ENCODE results near the gene CCDC122.

CCDC122 gene

DNA sequence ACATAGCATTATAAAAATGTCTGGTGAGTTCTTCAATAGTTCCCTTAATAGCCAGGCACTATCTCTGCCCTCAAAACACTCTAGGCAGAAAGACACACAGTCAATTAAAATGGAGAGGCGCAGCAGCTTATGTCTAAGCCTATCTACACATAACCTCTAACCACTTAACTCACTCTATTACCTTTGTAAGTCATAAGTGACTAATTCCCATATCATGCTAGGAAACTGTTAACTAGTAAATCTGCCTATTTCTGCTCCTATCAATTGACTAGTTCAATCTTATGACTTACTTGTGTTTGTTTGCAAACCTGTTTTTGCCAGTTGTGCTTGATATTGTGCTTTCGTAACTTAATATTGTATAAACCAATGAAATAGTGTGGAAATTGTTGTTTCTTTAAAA lies 3.2 kb downstream of the CCDC122 start:
- DNase-seq = no peak

GRCh38 chr13:43874504-43875092 lies 4.9 kb downstream of the CCDC122 start:
- peak; percentile 38 for DNase-seq

DNA sequence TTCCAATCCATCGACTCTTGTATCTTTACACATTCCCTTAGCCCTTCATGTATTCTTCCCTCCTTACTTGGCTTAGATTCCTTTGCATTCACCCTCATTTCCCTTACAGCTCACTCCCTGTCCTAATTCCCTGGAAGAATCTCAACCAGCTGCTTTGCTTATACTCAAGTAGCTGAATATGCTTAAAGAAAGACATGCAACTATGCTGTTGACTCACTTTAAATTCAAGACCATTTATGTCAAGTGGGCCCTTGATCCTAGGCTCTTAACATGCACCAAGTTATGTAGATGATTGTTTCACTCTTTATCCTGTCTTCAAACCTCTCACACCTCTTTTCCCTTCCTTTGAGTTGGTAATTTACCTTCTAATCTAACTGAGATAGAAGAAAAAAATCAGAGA lies 7.4 kb downstream of the CCDC122 start:
- no peak for DNase-seq

GRCh38 chr13:43865892-43866291 lies 13.6 kb downstream of the CCDC122 start:
- peak; percentile 80 for DNase-seq

DNA sequence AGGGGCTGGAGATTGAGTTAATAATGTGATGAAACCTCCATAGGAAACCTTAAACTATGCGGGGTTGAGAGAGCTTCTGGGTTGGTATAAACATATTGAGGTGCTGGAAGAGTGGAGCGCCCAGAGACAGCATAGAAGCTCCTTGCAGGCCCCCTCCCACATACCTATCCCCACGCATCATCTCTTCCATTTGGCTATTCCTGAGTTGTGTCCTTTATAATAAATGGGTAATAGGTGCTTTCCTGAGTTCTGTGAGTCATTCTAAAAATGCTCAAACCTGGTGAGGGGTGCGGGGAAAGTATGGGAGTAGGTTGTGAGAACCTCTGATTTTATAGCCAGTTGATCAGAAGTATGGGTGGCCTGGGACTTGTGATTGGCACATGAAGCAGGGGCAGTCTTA lies 14.6 kb downstream of the CCDC122 start:
- DNase-seq = no peak

GRCh38 chr13:43861863-43862262 lies 17.7 kb downstream of the CCDC122 start:
- peak; percentile 36 for DNase-seq

DNA sequence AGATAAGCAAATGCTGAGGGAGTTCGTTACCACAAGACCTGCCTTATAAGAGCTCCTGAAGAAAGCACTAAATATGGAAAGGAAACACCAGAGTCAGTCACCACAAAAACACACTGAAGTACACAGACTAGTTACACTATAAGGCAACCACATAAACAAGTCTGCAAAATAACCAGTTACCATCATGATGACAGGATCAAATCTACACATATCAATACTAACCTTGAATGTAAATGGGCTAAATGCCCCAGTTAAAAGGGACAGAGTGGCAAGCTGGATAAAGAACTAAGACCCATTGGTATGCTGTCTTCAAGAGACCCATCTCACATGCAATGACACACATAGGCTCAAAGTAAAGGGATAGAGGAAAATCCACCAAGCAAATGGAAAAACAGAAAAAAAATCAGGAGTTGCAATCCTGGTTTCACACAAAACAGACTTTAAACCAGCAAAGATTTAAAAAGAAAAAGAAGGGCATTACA lies 26.6 kb downstream of the CCDC122 start:
- no peak for DNase-seq

- DNase-seq = no peak
Measured at GRCh38 chr13:43850873-43851272, 28.7 kb downstream of the CCDC122 start.

- peak; percentile 54 for DNase-seq
Measured at GRCh38 chr13:43848001-43848649, 31.4 kb downstream of the CCDC122 start.

DNA sequence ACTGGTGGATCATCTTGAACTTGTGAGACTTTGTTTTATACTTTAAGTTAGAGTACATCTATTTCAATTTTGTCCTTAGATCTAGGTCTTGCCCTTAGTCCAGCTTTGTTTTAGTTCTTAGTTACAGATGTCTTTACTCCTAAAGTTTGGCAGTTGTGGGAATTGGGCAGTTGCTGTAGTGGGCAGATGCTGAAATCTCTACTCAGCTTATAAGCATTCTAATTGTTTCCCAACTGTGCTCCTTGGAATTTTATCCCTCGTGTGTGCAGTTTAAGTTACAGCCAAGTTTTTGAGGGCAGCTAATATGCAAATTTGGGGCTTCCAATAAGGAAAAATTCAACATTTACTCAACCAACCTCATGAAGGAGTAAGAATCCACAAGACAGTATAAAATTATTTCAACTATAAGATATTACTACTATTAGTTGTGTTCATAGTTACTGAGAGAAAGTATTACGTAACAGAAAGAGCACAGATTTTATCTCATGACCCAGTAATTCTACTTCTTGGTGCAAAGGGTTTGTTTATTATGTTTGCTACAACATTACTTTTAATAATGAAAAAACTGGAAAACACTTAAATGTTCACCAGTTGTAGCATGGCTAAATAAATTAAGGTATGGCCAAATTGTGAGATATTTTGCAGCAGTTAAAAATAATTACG lies 32.9 kb downstream of the CCDC122 start:
- DNase-seq = peak; percentile 42

DNA sequence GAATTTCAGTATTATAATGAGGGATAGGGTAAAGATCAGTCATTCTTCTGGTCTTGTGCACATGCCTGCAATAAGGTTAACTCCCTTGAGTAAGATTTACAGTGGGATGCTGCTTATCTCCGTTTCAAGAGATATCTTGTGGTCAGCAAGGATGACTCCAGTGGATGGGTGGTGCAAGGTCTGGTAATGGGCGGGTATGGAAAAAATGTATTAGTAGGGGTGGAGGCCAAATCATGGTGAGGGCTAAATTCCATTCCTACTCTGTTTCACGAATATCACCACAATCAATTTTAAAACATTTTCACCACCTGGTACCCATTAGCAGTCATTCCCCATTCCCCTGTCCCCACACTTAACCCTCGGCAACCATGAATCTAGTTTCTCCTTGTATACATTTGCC lies 40.6 kb downstream of the CCDC122 start:
- DNase-seq = peak; percentile 79

DNA sequence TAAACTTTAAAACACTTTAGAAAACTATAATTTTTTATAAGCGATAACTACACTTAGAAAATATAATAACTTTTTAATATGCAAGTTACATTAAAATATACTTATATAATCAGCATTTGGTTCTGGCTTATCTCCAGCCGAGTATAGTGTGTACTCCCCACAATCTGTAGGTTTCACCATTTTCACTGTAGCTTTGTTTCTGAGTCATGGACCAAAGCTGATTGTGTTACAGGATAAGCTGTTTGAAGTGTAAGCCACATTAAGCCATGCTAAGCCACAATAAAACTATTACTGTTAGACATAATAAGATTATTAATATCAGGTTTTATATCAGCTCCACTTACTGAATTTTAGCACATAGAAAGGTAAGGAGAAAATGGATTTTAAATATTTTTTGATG lies 43.8 kb downstream of the CCDC122 start:
- peak; percentile 19 for DNase-seq

- DNase-seq = peak; percentile 69
Measured at GRCh38 chr13:43831088-43831487, 48.5 kb downstream of the CCDC122 start.

- DNase-seq = peak; percentile 82
Measured at GRCh38 chr13:43830497-43830881, 49.1 kb downstream of the CCDC122 start.

DNA sequence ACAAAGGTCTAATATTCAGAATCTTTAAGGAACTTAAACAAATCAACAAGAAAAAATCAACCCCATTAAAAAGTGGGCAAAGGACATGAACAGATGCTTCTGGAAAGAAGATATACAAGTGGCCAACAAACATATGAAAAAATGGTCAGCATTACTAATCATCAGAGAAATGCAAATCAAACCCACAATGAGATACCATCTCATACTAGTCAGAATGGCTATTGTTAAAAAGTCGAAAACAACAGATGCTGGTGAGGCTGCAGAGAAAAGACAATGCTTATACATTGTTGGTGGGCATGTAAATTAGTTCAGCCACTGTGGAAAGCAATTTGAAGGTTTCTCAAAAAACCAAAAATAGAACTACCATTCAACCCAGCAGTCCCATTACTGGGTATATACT lies 54.9 kb downstream of the CCDC122 start:
- peak; percentile 22 for DNase-seq

DNA sequence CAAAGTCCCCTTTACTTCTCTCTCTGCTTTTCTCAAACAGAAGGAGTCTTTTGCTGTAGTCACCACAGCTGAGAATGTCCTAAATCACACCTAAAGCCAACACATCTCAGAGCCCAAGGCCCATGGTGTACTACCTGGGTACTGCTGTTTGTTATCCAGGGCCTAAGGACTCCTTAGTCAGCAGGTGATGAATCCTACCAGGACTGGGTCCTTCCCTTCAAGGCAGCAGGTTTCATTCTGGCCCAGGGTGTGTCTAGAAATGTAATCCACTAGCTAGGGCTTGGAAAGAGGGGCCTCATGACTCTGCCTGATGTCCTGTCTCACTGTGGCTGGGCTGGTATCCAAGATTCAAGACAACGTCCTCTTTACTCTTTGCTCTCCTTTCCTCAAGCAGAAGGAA lies 56.6 kb downstream of the CCDC122 start:
- DNase-seq = no peak

DNA sequence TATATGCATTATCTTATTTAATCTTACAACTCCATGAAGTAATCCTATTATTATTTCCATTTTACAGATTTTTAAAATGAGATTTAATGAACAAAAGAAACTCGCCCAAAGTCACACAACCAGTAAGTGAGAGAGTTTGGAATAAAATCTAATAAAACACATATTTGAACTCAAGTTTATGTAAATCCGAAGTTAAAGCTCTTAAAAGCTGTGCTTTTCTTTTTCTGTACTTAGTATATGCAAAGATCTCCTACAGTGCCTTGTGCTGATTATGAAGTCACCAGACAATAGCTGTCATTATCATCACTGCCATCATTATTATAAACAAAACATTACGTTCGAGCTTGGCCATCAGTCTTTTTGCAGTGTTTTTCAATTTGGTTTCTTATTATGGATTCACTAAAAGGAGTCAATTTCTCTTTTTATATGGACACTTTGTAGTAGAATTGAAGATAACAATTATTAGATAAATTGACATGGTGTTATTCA lies 63.1 kb downstream of the CCDC122 start:
- DNase-seq = no peak

GRCh38 chr13:43815204-43815603 lies 64.3 kb downstream of the CCDC122 start:
- peak; percentile 90 for DNase-seq

DNA sequence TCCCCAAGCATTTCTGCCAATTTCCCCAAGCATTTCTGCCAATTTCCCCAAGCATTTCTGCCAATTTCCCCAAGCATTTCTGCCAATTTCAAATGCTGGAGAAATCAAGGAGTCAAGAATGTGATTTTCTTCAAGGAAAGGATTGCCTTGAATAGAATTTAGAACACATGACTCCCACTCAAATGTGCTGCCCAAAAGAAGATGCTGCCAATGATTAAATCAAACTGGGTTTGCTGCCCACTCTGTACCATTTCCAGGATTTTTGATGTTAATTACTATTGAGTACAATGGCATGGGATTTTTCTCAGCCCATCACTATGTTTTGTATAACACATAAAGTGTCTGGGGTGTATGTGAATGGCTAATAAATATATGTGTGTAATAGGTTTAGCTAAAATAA lies 70.9 kb downstream of the CCDC122 start:
- DNase-seq = no peak

DNA sequence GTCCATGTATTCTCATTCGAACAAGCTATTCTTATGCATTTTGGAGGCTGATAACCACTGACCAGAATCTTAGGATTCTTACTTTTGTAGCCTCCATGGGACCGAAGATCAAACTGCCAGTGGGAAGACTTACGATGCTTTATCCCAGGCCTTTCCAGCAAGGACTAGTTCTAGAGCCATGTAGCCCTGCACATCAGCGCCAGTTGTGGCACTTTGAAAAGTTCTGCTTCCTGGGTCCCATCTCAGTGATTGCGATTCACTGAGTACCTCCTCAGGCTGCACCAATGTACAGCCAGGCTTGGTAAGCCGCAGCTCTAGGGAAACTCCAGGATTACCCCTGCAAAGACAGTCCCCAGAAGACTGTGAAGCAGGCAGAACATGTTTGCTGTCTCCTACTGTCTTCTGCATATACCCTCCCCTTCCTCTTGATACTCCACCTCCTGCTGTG lies 73.8 kb downstream of the CCDC122 start:
- peak; percentile 27 for DNase-seq

DNA sequence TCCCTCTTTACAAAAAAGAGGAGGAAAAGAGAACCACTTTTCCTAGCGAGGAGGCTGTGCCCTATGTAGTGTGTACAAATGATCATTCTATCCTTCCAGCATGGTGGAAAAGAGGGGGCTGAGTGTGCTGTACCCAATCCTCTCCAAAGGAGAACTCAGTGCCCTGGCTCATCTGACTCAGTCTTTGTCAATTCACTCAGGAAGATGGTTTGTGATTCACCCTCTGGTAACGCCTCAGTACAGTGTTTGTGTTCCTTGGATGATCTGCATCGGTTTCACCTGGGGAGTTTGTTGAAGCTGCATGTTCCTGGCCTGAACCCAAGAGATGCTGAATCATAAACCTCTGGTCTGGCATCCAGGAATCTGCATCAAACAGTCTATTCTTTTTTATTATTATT lies 74.5 kb downstream of the CCDC122 start:
- peak; percentile 85 for DNase-seq

DNA sequence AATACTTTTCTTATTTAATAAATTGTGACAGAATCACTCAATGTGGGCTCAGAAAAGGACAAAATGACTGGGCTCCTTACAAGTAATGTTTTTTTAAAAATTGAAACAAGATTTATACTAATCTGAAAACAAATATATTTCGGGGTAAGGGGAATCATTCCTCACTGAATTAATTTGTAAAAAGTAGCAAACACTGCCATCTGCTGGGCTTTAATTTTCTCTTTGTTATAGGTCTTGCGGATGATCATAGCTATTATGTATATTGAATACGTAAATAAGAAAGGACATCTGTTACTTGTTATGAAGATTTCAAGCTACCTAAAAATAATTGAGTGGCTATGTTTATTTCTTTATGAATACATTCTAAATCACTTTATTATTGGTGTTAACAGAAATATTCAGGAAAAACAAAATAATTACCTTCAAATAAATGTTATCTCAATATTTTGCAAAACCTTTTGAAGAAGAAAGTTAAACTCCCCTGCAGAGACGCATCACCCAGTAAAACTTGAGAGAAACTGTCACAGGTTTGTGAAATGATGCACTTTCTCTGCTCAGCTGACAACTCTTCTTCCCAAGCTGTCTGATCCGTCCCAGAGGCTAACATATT lies 75.0 kb downstream of the CCDC122 start:
- DNase-seq = peak; percentile 79

DNA sequence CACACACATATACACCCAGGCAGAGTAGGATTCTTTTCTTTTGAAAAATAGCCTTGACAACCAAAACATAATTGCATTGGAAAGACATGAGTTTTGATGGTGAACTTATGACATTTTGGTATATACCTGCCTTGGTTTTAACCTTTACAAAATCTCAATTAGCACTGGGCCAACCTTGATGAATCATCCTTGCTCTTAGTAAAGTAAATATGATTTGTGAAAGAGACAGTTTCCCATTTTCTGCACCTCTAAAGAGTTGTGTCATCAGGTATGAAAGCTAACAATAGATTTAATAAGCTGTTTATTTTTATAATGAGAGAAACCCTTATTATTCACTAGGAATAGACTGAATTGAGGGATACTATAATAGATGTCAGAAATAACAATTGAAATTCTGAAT lies 77.0 kb downstream of the CCDC122 start:
- DNase-seq = no peak
